ENCODE measurements around the gene PAK1.

DNA sequence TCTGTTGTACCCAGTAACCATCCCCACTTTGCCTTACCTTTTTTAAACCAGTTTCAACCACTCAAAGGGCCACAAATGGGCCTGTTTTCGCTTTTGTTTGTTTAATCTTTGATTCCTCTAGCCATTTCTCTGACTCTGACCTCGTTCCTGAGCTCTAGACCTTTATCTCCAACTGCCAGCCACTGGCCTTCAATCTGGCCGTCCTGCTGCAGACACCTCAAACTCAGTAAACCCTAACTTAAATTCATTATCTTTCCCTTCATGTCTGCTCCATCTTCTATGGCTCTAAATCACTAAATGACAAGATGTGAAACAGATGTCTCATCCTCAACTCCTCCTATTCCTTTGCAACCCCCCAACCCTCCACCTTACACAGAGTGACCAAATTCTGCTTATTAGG, 171.1 kb downstream of the PAK1 start:
- TF ChIP-seq, protein P1, sequence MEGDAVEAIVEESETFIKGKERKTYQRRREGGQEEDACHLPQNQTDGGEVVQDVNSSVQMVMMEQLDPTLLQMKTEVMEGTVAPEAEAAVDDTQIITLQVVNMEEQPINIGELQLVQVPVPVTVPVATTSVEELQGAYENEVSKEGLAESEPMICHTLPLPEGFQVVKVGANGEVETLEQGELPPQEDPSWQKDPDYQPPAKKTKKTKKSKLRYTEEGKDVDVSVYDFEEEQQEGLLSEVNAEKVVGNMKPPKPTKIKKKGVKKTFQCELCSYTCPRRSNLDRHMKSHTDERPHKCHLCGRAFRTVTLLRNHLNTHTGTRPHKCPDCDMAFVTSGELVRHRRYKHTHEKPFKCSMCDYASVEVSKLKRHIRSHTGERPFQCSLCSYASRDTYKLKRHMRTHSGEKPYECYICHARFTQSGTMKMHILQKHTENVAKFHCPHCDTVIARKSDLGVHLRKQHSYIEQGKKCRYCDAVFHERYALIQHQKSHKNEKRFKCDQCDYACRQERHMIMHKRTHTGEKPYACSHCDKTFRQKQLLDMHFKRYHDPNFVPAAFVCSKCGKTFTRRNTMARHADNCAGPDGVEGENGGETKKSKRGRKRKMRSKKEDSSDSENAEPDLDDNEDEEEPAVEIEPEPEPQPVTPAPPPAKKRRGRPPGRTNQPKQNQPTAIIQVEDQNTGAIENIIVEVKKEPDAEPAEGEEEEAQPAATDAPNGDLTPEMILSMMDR (IDR thresholded peaks at IDR 0.05; ENCODE audit: insufficient read depth, low read length, poor library complexity, severe bottlenecking): no peak
- no peak for TF ChIP-seq EZH2phosphoT487 (conservative IDR thresholded peaks at IDR 0.05; ENCODE audit: low read length)

Measured in SU-DHL-6 (cell line).